H1 (cell line): ENCODE results near the gene NSMCE3. TPM values are rescaled to one million over a fixed set of nuclear protein-coding genes. Genes with fewer than 3 reads are reported as not detected.
A peak's percentile ranks its signal among the peaks of the same experiment; 100 is the strongest.

ENCODE experiments used
- CTCF ChIA-PET: fragments of 300-600 bp; sonication (Branson Sonifier 250); formaldehyde crosslinking; loops from one replicate; lab custom pipeline; 2021; ENCODE audit not compliant: partially characterized antibody; lab: Charles Lee
- POLR2A ChIA-PET: fragments of 300-600 bp; sonication (Branson Sonifier 250); formaldehyde crosslinking; loops from one replicate; lab custom pipeline; 2021; ENCODE audit warnings: inconsistent platforms; ENCODE audit not compliant: partially characterized antibody; lab: Charles Lee
- DNase-seq, 2 experiments: peaks; one replicate each; pipeline versions ENCODE4 v3.0.0 to v3.0.0-alpha.2; 2010 to 2022; ENCODE audit warnings: low spot score in 2 of 2, low read depth in 1 of 2, mixed read lengths in 1 of 2
- FAIRE-seq: peaks from 2 replicates; lab custom pipeline; 2011; peaks lifted over from hg19 to GRCh38; lab: Jason Lieb, UNC
- H2AFZ ChIP-seq: 2 replicates; pipeline ENCODE4 v1.8.1; 2012; ENCODE audit warnings: low read length, inconsistent platforms
- H2AK5ac ChIP-seq: 2 replicates; pipeline ENCODE4 v1.6.1; 2013; ENCODE audit warnings: low read depth, low read length
- H2BK120ac ChIP-seq: replicated peaks from 2 replicates; pipeline ENCODE3; 2013; ENCODE audit warnings: low read depth, low read length, inconsistent platforms
- H2BK12ac ChIP-seq: 2 replicates; pipeline ENCODE4 v1.6.1; 2013; ENCODE audit warnings: low read depth, low read length
- H2BK15ac ChIP-seq: 2 replicates; pipeline ENCODE4 v1.6.1; 2013; ENCODE audit warnings: low read length
- H2BK20ac ChIP-seq: 2 replicates; pipeline ENCODE4 v1.6.1; 2013; ENCODE audit warnings: low read length
- H2BK5ac ChIP-seq: 2 replicates; pipeline ENCODE4 v1.6.1; 2013; ENCODE audit warnings: low read depth, low read length
- H3K14ac ChIP-seq: 2 replicates; pipeline ENCODE4 v1.6.1; 2013; ENCODE audit warnings: inconsistent platforms; ENCODE audit not compliant: insufficient read length
- H3K18ac ChIP-seq: 2 replicates; pipeline ENCODE4 v1.6.1; 2013; ENCODE audit warnings: low read length; ENCODE audit errors: extremely low read depth
- H3K23ac ChIP-seq: 2 replicates; pipeline ENCODE4 v1.6.1; 2013; ENCODE audit warnings: inconsistent platforms; ENCODE audit not compliant: insufficient read length
- H3K23me2 ChIP-seq: 2 replicates; pipeline ENCODE4 v1.6.1; 2013; ENCODE audit warnings: low read depth, low read length
- H3K27ac ChIP-seq: 2 replicates; pipeline ENCODE4 v1.6.1; 2011; ENCODE audit warnings: low read depth, low read length, inconsistent platforms
- H3K27me3 ChIP-seq, 4 experiments: replicated peaks in 1 of 4; 1 replicate in 1 of 4; 2 replicates in 3 of 4; pipeline versions ENCODE4 v1.6.1 to v1.8.1; 2011 to 2013; ENCODE audit warnings: low read length in 3 of 4, mild to moderate bottlenecking in 3 of 4, inconsistent platforms in 2 of 4, mixed read lengths in 2 of 4, moderate library complexity in 1 of 4; ENCODE audit not compliant: control insufficient read depth in 3 of 4, insufficient read depth in 3 of 4; ENCODE audit errors: extremely low read depth in 1 of 4
- H3K36me3 ChIP-seq, 4 experiments: 2 replicates each; pipeline versions ENCODE4 v1.6.1 to v1.8.1; 2011 to 2013; ENCODE audit warnings: mild to moderate bottlenecking in 4 of 4, low read length in 3 of 4, moderate library complexity in 2 of 4, control low read depth in 1 of 4, inconsistent platforms in 1 of 4; ENCODE audit not compliant: insufficient read depth in 4 of 4, control insufficient read depth in 2 of 4
- H3K4ac ChIP-seq: replicated peaks from 2 replicates; pipeline ENCODE3; 2013; ENCODE audit warnings: low read length, low read depth, mixed read lengths, inconsistent platforms; ENCODE audit not compliant: insufficient read length
- H3K4me1 ChIP-seq, 4 experiments: replicated peaks in 1 of 4; 1 replicate in 1 of 4; 2 replicates in 3 of 4; pipeline versions ENCODE4 v1.6.1 to v1.8.1; 2011 to 2013; ENCODE audit warnings: low read length in 3 of 4, inconsistent platforms in 2 of 4, mixed read lengths in 1 of 4; ENCODE audit not compliant: insufficient read depth in 4 of 4, control insufficient read depth in 3 of 4
- H3K4me2 ChIP-seq, 2 experiments: 2 replicates each; pipeline versions ENCODE4 v1.6.1 to v1.8.1; 2011 to 2013; ENCODE audit warnings: low read depth in 2 of 2, low read length in 2 of 2, control low read depth in 1 of 2, inconsistent platforms in 1 of 2, mild to moderate bottlenecking in 1 of 2; ENCODE audit not compliant: insufficient read depth in 1 of 2
- H3K4me3 ChIP-seq, 4 experiments: fragments of 200-600, 300-600 bp in 1 of 4; sonication (generic), shearing (Covaris generic), sonication (Bioruptor Twin) in 1 of 4; 2 replicates each; pipeline versions ENCODE4 v1.5.1 to v1.8.1; 2011 to 2016; ENCODE audit warnings: low read length in 4 of 4, low read depth in 3 of 4, control low read depth in 2 of 4, inconsistent platforms in 2 of 4, mild to moderate bottlenecking in 2 of 4, mixed read lengths in 1 of 4, moderate library complexity in 1 of 4; ENCODE audit not compliant: insufficient read depth in 2 of 4; ENCODE audit errors: extremely low read depth in 1 of 4
- H3K56ac ChIP-seq: replicated peaks from 2 replicates; pipeline ENCODE3; 2013; ENCODE audit warnings: low read depth, mild to moderate bottlenecking, mixed read lengths, low read length, inconsistent platforms; ENCODE audit not compliant: insufficient read length
- H3K79me1 ChIP-seq: 2 replicates; pipeline ENCODE4 v1.6.1; 2013; ENCODE audit warnings: low read depth, low read length, control low read depth
- H3K79me2 ChIP-seq, 2 experiments: 2 replicates each; pipeline versions ENCODE4 v1.6.1 to v1.8.1; 2012 to 2013; ENCODE audit warnings: low read length in 2 of 2, mild to moderate bottlenecking in 2 of 2, inconsistent platforms in 1 of 2; ENCODE audit not compliant: insufficient read depth in 2 of 2, control insufficient read depth in 1 of 2
- H3K9ac ChIP-seq, 4 experiments: replicated peaks in 1 of 4; 1 replicate in 1 of 4; 2 replicates in 3 of 4; pipeline versions ENCODE4 v1.6.1 to v1.8.1; 2011 to 2013; ENCODE audit warnings: low read depth in 3 of 4, low read length in 3 of 4, control low read depth in 2 of 4, mild to moderate bottlenecking in 2 of 4, moderate library complexity in 2 of 4, inconsistent platforms in 1 of 4; ENCODE audit errors: extremely low read depth in 1 of 4
- H3K9me3 ChIP-seq, 2 experiments: 2 replicates each; pipeline versions ENCODE4 v1.6.1 to v1.8.1; 2012 to 2013; ENCODE audit warnings: mild to moderate bottlenecking in 2 of 2, moderate library complexity in 2 of 2, control low read depth in 1 of 2, inconsistent platforms in 1 of 2, low read depth in 1 of 2, low read length in 1 of 2, mixed read lengths in 1 of 2; ENCODE audit not compliant: insufficient read depth in 2 of 2
- H4K20me1 ChIP-seq, 2 experiments: replicated peaks in 1 of 2; 2 replicates each; pipeline versions ENCODE3 to v1.8.1; 2011 to 2013; ENCODE audit warnings: inconsistent platforms in 2 of 2, low read length in 2 of 2, mild to moderate bottlenecking in 1 of 2; ENCODE audit not compliant: insufficient read depth in 2 of 2, control insufficient read depth in 1 of 2
- H4K5ac ChIP-seq: 2 replicates; pipeline ENCODE4 v1.6.1; 2013; ENCODE audit warnings: low read length, low read depth, mixed read lengths, inconsistent platforms; ENCODE audit not compliant: insufficient read length
- H4K8ac ChIP-seq: 2 replicates; pipeline ENCODE4 v1.8.0; 2013; ENCODE audit warnings: mild to moderate bottlenecking, moderate library complexity, low read length, inconsistent platforms; ENCODE audit not compliant: insufficient read depth; ENCODE audit errors: extremely low read depth
- H4K91ac ChIP-seq: replicated peaks from 2 replicates; pipeline ENCODE3; 2013; ENCODE audit warnings: low read length, mixed read lengths, inconsistent platforms; ENCODE audit not compliant: insufficient read length
- CBX5 ChIP-seq: fragments of 300-800, 300-1000 bp; sonication (generic); IDR thresholded peaks from 2 replicates; pipeline ENCODE4 v1.7.1; 2016; ENCODE audit warnings: antibody characterized with exemption, low read length, low read depth
- CTBP2 ChIP-seq: IDR thresholded peaks from 2 replicates; pipeline ENCODE4 v1.7.0; 2011; ENCODE audit warnings: borderline replicate concordance, mild to moderate bottlenecking, moderate library complexity, mixed read lengths, low read length; ENCODE audit not compliant: insufficient read depth, insufficient read length
- EP300 ChIP-seq, 2 experiments: IDR thresholded peaks; 1 replicate in 1 of 2; 2 replicates in 1 of 2; pipeline ENCODE4 v1.6.1; 2011 to 2012; ENCODE audit warnings: low read depth in 2 of 2, low read length in 2 of 2, mild to moderate bottlenecking in 2 of 2, borderline replicate concordance in 1 of 2, inconsistent platforms in 1 of 2, moderate library complexity in 1 of 2
- FOSL1 ChIP-seq: IDR thresholded peaks from 2 replicates; pipeline ENCODE4 v1.6.1; 2011; ENCODE audit warnings: mild to moderate bottlenecking, low read depth, low read length, moderate library complexity; ENCODE audit not compliant: insufficient read depth
- JUN ChIP-seq: IDR thresholded peaks from 2 replicates; pipeline ENCODE4 v1.6.1; 2011; ENCODE audit warnings: low read depth, mild to moderate bottlenecking, improper control_type of control experiment, low read length
- MAFK ChIP-seq: IDR thresholded peaks from 2 replicates; pipeline ENCODE4 v1.6.1; 2012; ENCODE audit warnings: low read depth, mild to moderate bottlenecking, improper control_type of control experiment, low read length
- PHF8 ChIP-seq: fragments of 200-600 bp; sonication (generic); conservative IDR thresholded peaks from 2 replicates; pipeline ENCODE4 v1.7.1; 2012; ENCODE audit warnings: low read depth, mild to moderate bottlenecking, inconsistent platforms, low read length, moderate library complexity
- POLR2AphosphoS5 ChIP-seq: IDR thresholded peaks from 2 replicates; pipeline ENCODE4 v1.6.1; 2011; ENCODE audit warnings: low read depth, low read length
- SAP30 ChIP-seq: fragments of 300-600 bp; sonication (generic); IDR thresholded peaks from 2 replicates; pipeline ENCODE4 v1.7.1; 2012; ENCODE audit warnings: low read length, moderate library complexity, mild to moderate bottlenecking, inconsistent platforms; ENCODE audit not compliant: insufficient read depth, insufficient replicate concordance
- SRF ChIP-seq: IDR thresholded peaks from 2 replicates; pipeline ENCODE4 v1.6.1; 2011; ENCODE audit warnings: mild to moderate bottlenecking, low read depth, low read length, moderate library complexity
- TCF12 ChIP-seq: IDR thresholded peaks from 2 replicates; pipeline ENCODE4 v1.6.1; 2011; ENCODE audit warnings: low read depth, mild to moderate bottlenecking, low read length
- WGBS, 2 experiments: shearing (Covaris generic) in 1 of 2; methylation state at CpG; one replicate each; pipeline versions ENCODE4 v1.1.6 to v1.1.7; 2013 to 2015; ENCODE audit warnings: low lambda C conversion rate in 2 of 2, mixed read lengths in 2 of 2, inconsistent platforms in 1 of 2, low coverage in 1 of 2, missing lambda C conversion rate in 1 of 2; ENCODE audit not compliant: insufficient replicate concordance in 2 of 2, insufficient coverage in 1 of 2, insufficient read length in 1 of 2; ENCODE audit errors: extremely low coverage in 1 of 2, missing lambda C conversion rate in 1 of 2; 5-methylcytosine and 5-hydroxymethylcytosine counted together
- polyA plus RNA-seq, 7 experiments: library from polyadenylated mRNA; depleted of rRNA in 3 of 7; stranded (reverse) in 5 of 7; unstranded in 2 of 7; fragments of >200 nt in 5 of 7; fragments of 200-250 nt in 2 of 7; gene quantifications; 1 replicate in 5 of 7; 2 replicates in 1 of 7; 4 replicates in 1 of 7; pipeline versions ENCODE4 v1.2.1 to v1.2.3, GENCODE V29; 2011 to 2013; ENCODE audit warnings: missing spikeins in 2 of 7, mixed read lengths in 2 of 7
- total RNA-seq: library from RNA; stranded (reverse); fragmentation: NEBNext Ultra II Directional; extraction: Animal tissue kit (Norgen Biotek cat#: 25700); gene quantifications from 2 replicates; pipeline ENCODE4 v1.2.1, GENCODE V29; 2021
- TF ChIP-seq, protein P1 (sequence below): IDR thresholded peaks from 2 replicates; pipeline ENCODE4 v1.6.1; 2012; ENCODE audit warnings: low read length, inconsistent platforms

NSMCE3 gene
- total and polyA plus RNA-seq, 2 of the 8 experiments (the other 6 are each of a cell fraction or from before 2014, with no cell fraction given), result 4.3 to 6.7 TPM

DNA sequence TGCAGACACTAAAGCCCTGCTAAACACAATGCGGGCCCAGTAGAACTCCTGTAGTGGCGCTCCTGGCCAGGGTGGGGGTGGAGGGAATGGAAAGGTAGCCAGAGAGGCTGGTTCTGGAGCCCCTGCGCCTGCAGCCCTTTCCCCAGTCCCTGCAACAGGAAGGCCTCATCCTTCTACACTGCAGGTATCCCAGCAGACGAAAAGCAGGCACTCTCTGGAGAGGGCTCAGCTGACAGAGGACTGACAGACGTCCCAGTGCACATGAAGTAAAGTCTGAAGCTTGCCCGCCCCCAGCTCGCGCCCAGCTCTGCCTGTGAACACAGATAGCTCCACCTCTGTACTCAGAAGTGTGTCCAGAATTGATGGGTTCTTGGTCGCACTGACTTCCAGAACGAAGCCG is 46.0 kb downstream of the NSMCE3 start:
- H3K56ac ChIP-seq, result no peak overlapping the region
- H2AK5ac ChIP-seq, result 0 out of 2 replicates have a peak overlapping the region, but pooled peaks have one; percentile 53
- ChIA-PET CTCF (interaction anchor here (1.0 to 1.5 kb wide), 3 partner anchors 18 to 183 kb away, joined by 3 to 4 read pairs (median 3); no protein-coding TSS in a partner anchor), POLR2A (interaction anchor here (1.4 kb wide), 1 partner anchor 9 kb away, joined by 3 read pairs; no protein-coding TSS in a partner anchor)
- DNase-seq, result no peak
- H4K8ac ChIP-seq, result no peak overlapping the region; the same call in 1 of the 2 replicates
- no peak overlapping the region for H2AFZ ChIP-seq
- WGBS, 2 experiments, result 91% methylated on average over 11 of the region's 11 CpGs; no CpG with 5 or more reads in 1 of the 2 experiments
- no peak overlapping the region for H3K4ac ChIP-seq
- H3K79me1 ChIP-seq, result no peaks in the 10 kb centered on the region
- H3K4me3 ChIP-seq, result no peak overlapping the region
- H2BK120ac ChIP-seq, result no peak overlapping the region
- H3K23ac ChIP-seq, result no peak overlapping the region
- H4K91ac ChIP-seq, result no peak overlapping the region
- H3K14ac ChIP-seq, result no peak overlapping the region
- no peaks in the 10 kb centered on the region for H3K79me2 ChIP-seq
- H3K4me1 ChIP-seq, result peaks cover 0 to 3% (median under 1%) of the 10 kb centered on the region in 4 experiments; a peak in 2 of 7 replicates
- H3K23me2 ChIP-seq, result no peaks in the 10 kb centered on the region
- no peaks in the 10 kb centered on the region; a peak in 1 of 4 replicates for H3K9me3 ChIP-seq
- H2BK15ac ChIP-seq, result no peak overlapping the region
- no peaks in the 10 kb centered on the region for H3K27me3 ChIP-seq
- no peak overlapping the region for H3K9ac ChIP-seq
- no peak overlapping the region for H3K27ac ChIP-seq
- H3K4me2 ChIP-seq, result no peak overlapping the region
- no peak for FAIRE-seq
- no peak overlapping the region for H2BK5ac ChIP-seq
- no peak overlapping the region for H2BK12ac ChIP-seq
- H2BK20ac ChIP-seq, result no peak overlapping the region
- no peak overlapping the region for H4K5ac ChIP-seq
- no peak overlapping the region for H3K18ac ChIP-seq
- H4K20me1 ChIP-seq, result no peaks in the 10 kb centered on the region
- no peaks in the 10 kb centered on the region for H3K36me3 ChIP-seq
- no peak for TF ChIP-seq CTBP2
- TF ChIP-seq SRF, result no peak
- no peak for TF ChIP-seq EP300 (IDR thresholded peaks at IDR 0.05; ENCODE audit: borderline replicate concordance in 1 of 2, low read depth in 2 of 2, low read length in 2 of 2)
- TF ChIP-seq POLR2AphosphoS5, result no peak
- TF ChIP-seq TCF12, result no peak
- no peak for TF ChIP-seq SAP30
- no peak for TF ChIP-seq PHF8
- no peak for TF ChIP-seq JUN
- TF ChIP-seq, protein P1, sequence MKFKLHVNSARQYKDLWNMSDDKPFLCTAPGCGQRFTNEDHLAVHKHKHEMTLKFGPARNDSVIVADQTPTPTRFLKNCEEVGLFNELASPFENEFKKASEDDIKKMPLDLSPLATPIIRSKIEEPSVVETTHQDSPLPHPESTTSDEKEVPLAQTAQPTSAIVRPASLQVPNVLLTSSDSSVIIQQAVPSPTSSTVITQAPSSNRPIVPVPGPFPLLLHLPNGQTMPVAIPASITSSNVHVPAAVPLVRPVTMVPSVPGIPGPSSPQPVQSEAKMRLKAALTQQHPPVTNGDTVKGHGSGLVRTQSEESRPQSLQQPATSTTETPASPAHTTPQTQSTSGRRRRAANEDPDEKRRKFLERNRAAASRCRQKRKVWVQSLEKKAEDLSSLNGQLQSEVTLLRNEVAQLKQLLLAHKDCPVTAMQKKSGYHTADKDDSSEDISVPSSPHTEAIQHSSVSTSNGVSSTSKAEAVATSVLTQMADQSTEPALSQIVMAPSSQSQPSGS, result no peak
- TF ChIP-seq FOSL1, result no peak
- TF ChIP-seq CBX5, result no peak
- no peak for TF ChIP-seq MAFK
